ENCODE measurements around the gene PCBP4. TPM values are rescaled to one million over a fixed set of nuclear protein-coding genes. Genes with fewer than 3 reads are reported as not detected.

Gene PCBP4
- 45.8 and 59.1 TPM in 2 replicates for total RNA-seq (2014; rRNA removed)
- percentile 65 among the genes with signal in this experiment for Bru-seq, nascent RNA
- percentile 86 among the genes with signal in this experiment for BruChase-seq, experiment 1, labeled RNA remaining after a 6-hour chase
- BruChase-seq, experiment 2, labeled RNA remaining after a 2-hour chase = percentile 75 among the genes with signal in this experiment
- long read RNA-seq, transcript PCBP4-202 (13 exons, 2,015 nt) = major isoform, 9 of 53 reads
- long read RNA-seq, partial matches to known transcripts = 6 of 53 reads
- long read RNA-seq, other reads (novel, unspliced or antisense) = 35 of 53 reads

DNA sequence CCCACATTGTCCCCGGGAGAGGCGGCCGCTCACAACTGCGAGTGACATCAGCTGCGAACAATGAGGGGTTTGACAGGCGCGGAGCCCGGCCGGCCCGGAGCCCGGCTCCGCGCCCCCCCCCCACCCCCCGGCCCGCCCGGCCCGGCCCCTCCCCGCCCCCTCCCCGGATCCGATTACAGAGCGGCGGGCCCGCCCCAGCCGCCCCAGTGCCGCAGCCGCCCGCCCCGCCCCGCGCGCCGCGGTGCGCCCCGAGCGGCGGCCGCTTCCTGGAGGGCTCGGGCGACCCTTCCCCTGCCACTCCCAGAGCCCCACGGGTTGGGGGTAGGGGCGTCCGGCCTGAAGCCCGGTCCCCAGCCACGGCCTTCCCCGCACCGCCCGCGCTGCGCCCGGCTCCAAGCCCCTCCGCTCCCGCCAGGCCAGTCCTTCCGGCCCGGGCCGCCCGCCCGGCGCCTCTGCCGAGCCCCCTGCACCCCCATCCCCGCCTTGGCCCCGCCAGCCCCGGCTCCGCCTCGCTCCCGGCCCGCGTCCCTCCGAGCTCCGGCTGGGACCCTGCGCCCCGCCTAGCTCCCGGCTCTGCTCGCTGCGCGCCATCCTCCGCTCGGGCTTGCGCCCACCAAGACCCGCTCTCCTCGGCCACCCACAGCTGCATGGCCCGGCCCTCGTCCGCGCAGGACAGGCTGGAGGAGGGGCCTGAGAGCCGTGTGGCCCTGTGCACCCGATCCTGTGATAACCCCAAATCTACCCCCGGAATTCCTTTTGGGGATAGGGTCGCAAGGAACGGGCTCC lies at the start of gene PCBP4:
Gene PCBP4, minus strand, starts transcription at position 71 of the 786 bp plus-strand sequence. CDS start 6,214 bp downstream, outside the sequence.
- Histone ChIP-seq H3K4me2 (ENCODE audit: low read length) (peak within 1 kb of the TSS; percentile 100), H3K4me3 (ENCODE audit: low read length) (peak within 1 kb of the TSS; percentile 81), H3K27me3 (ENCODE audit: low read length) (no peaks in the 10 kb centered on the region), H3K36me3 (ENCODE audit: low read depth, low read length) (no peaks in the 10 kb centered on the region), H3K9me2 (replicated peaks; ENCODE audit: low read length) (no peaks in the 10 kb centered on the region), H3F3A (ENCODE audit: low read length, unreplicated experiment) (no peaks in the 10 kb centered on the region), H3K79me2 (ENCODE audit: low read length) (peaks cover 21% of the 10 kb centered on the region), H3K9ac (ENCODE audit: low read length) (peak within 1 kb of the TSS; percentile 75), H3K9me3 (ENCODE audit: low read length) (no peaks in the 10 kb centered on the region), H3K4me1 (ENCODE audit: insufficient read depth, low read length) (peaks cover 16% of the 10 kb centered on the region), H4K20me1 (ENCODE audit: low read length) (no peaks in the 10 kb centered on the region), H3K27ac (ENCODE audit: low read length) (no peak within 1 kb of the TSS), H2AFZ (ENCODE audit: low read length) (peak within 1 kb of the TSS; percentile 64)
- intact Hi-C loops (cut with micrococcal nuclease) = no loop called here
- ATAC-seq (peak; percentile 69), DNase-seq (peak; percentile 64)
- ChIA-PET POLR2A (ENCODE audit: unreplicated experiment) (interaction anchor here (0.6 kb wide), 1 partner anchor 18 kb away, joined by 3 read pairs; no protein-coding TSS in a partner anchor), CTCF (interaction anchor here (0.6 kb wide), 3 partner anchors 15 to 84 kb away, joined by 3 to 8 read pairs (median 4); partner anchors contain the start of gene ACY1)
- no peak for TF ChIP-seq EZH2 (IDR thresholded peaks at IDR 0.05; ENCODE audit: low read length, unreplicated experiment)
- no peak for TF ChIP-seq EZH2phosphoT487 (IDR thresholded peaks at IDR 0.05; ENCODE audit: borderline replicate concordance, low read length)
- TF ChIP-seq, protein P1, sequence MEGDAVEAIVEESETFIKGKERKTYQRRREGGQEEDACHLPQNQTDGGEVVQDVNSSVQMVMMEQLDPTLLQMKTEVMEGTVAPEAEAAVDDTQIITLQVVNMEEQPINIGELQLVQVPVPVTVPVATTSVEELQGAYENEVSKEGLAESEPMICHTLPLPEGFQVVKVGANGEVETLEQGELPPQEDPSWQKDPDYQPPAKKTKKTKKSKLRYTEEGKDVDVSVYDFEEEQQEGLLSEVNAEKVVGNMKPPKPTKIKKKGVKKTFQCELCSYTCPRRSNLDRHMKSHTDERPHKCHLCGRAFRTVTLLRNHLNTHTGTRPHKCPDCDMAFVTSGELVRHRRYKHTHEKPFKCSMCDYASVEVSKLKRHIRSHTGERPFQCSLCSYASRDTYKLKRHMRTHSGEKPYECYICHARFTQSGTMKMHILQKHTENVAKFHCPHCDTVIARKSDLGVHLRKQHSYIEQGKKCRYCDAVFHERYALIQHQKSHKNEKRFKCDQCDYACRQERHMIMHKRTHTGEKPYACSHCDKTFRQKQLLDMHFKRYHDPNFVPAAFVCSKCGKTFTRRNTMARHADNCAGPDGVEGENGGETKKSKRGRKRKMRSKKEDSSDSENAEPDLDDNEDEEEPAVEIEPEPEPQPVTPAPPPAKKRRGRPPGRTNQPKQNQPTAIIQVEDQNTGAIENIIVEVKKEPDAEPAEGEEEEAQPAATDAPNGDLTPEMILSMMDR (conservative IDR thresholded peaks at IDR 0.05; ENCODE audit: low read depth, low read length) = no peak
- no TSS peak for BruUV-seq (replicated peaks)

- H3K4me3 ChIP-seq (ENCODE audit: low read length) = no peak overlapping the region
- no peak overlapping the region for H2AFZ ChIP-seq (ENCODE audit: low read length)
- H3K79me2 ChIP-seq (ENCODE audit: low read length) = no peaks in the 10 kb centered on the region
- no peaks in the 10 kb centered on the region for H3K9me2 ChIP-seq (replicated peaks; ENCODE audit: low read length)
- H3K36me3 ChIP-seq (ENCODE audit: low read depth, low read length) = no peaks in the 10 kb centered on the region
- no peaks in the 10 kb centered on the region for H3K9me3 ChIP-seq (ENCODE audit: low read length)
- ChIA-PET CTCF (no interaction called here), POLR2A (ENCODE audit: unreplicated experiment) (no interaction called here)
- no peaks in the 10 kb centered on the region for H3K4me1 ChIP-seq (ENCODE audit: insufficient read depth, low read length)
- DNase-seq = no peak
- H3K27ac ChIP-seq (ENCODE audit: low read length) = no peak overlapping the region
- H3K27me3 ChIP-seq (ENCODE audit: low read length) = no peaks in the 10 kb centered on the region
- H3F3A ChIP-seq (ENCODE audit: low read length, unreplicated experiment) = no peaks in the 10 kb centered on the region
- TF ChIP-seq, protein P1 (conservative IDR thresholded peaks at IDR 0.05; ENCODE audit: low read depth, low read length) = no peak
- no peak for TF ChIP-seq EZH2 (IDR thresholded peaks at IDR 0.05; ENCODE audit: low read length, unreplicated experiment)
- intact Hi-C loops (cut with micrococcal nuclease) = no loop called here
- H3K4me2 ChIP-seq (ENCODE audit: low read length) = no peak overlapping the region
- no peak for ATAC-seq
- H4K20me1 ChIP-seq (ENCODE audit: low read length) = no peaks in the 10 kb centered on the region
- no TSS peak for BruUV-seq (replicated peaks)
- H3K9ac ChIP-seq (ENCODE audit: low read length) = no peak overlapping the region
Observed at GRCh38 chr3:52015438-52016228, 48.4 kb upstream of the PCBP4 start.

Data from PC-3 (cell line).